HG03457 (cell line): ENCODE results near the gene DPP7.
"Not testable (repeated sequence)": the region's sequence is repeated elsewhere in the genome, so short reads cannot be mapped to it uniquely, and the experiment has no call there.

Source experiments
- ATAC-seq: cut with Tn5 transposase; IDR thresholded peaks from one replicate; pipeline ENCODE4 v1.9.1; 2021; ENCODE audit warnings: moderate number of reproducible peaks; ENCODE audit not compliant: unreplicated experiment

Gene DPP7

DNA sequence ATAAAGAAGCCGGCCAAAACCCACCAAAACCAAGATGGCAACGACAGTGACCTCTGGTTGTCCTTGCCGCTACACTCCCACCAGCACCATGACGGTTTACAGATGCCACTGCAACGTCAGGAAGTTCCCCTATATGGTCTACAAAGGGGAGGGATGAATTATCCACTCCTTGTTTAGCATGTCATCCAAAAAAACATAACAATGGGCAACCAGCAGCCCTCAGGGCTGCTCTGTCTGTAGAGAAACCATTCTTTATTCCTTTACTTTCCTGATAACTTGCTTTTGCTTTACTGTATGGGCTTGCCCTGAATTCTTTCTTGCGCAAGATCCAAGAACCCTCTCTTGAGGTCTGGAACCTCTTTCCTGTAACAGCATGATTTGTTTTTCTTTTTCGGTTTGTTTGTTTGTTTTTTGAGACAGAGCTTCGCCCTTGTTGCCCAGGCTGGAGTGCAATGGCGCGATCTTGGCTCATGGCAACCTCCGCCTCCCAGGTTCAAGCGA is 39.2 kb downstream of the DPP7 start:
- no peak for ATAC-seq

DNA sequence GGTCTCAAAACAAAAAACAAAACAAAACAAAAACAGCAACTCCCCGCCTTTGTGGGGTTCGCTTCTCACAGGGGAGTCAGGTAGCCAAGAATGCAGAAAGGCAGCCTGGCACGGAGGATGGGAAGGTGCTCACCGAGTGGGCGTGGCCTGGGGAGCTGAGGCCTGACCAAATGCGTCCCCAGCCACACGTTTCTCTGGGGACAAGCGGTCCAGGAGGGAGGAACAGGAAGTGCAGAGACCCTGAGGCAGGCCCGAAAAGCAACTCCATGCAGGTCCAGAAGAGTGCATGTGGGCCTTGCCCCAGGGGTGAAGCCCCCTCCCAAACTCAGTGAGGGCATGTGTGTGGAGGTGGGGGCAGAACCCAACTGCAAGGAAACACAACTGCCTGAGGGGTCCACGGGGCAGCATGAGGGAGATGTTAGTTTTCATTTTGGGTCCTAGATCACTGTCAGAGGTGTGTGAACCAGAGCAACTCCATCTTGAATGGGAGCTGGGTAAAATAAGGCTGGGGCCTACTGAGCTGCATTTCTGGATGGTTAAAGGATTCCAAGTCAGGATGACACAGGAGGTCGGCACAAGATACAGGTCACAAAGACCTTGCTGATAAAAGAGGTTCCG is 39.8 kb downstream of the DPP7 start:
- ATAC-seq, result no peak

- no peak for ATAC-seq
These were observed 40.5 kb downstream of the DPP7 start for GRCh38 chr9:137073992-137074399.

GRCh38 chr9:137071282-137071681 is 43.3 kb downstream of the DPP7 start:
- no peak for ATAC-seq

DNA sequence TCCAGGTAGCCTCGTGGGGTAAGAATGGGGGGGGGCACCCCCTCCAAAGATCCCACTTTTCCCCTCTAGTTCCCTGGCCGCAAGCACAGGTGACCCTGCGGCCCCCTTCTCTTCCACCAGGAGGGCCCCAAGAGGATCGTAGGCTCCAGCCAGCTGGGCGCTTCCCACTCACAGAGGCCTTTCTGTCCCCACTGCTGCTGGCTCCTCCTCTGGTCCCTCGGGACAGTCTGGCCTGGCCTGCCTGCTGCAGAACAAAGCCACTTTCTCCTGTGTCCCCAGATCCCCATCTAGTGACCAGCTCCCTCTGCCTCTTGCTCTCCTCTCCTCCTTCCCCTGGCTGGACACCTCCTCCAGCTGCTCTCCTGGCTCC is 43.6 kb downstream of the DPP7 start:
- no peak for ATAC-seq

GRCh38 chr9:137070201-137070905 is 44.2 kb downstream of the DPP7 start, which contains the start of gene SAPCD2:
Gene SAPCD2, minus strand, starts transcription at chr9:137070557. Its CDS starts 97 bp downstream, at chr9:137070460.
- ATAC-seq, result no peak

DNA sequence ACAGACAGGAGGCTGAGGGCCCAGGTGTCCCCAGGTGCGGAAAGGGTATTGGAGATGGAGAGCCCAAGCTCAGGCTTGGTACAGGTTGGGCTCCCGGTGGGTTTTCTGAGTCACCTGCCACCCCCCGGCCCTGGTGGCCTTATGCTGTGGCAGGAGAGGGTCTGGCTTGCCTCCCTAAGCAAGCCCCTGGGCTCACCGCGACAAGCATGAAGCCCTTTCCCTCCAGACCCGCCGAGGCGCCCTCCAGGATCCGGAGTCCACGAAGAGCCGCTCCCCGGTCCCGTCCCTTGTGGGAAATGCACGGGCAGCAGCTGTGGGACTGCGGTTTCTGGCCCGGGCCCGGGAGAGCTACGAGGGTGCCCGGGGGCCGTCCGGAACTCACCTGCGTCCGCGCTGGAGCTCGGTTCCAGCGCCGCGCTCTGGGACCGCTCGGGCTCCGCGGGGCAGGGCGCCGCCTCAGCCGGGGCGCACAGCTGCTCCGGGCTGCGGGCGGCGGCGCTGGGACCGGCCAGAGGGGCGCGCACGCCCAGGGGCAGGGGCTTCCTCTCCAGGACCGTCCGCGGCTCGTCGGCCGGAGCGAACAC is 44.9 kb downstream of the DPP7 start:
- no peak for ATAC-seq

DNA sequence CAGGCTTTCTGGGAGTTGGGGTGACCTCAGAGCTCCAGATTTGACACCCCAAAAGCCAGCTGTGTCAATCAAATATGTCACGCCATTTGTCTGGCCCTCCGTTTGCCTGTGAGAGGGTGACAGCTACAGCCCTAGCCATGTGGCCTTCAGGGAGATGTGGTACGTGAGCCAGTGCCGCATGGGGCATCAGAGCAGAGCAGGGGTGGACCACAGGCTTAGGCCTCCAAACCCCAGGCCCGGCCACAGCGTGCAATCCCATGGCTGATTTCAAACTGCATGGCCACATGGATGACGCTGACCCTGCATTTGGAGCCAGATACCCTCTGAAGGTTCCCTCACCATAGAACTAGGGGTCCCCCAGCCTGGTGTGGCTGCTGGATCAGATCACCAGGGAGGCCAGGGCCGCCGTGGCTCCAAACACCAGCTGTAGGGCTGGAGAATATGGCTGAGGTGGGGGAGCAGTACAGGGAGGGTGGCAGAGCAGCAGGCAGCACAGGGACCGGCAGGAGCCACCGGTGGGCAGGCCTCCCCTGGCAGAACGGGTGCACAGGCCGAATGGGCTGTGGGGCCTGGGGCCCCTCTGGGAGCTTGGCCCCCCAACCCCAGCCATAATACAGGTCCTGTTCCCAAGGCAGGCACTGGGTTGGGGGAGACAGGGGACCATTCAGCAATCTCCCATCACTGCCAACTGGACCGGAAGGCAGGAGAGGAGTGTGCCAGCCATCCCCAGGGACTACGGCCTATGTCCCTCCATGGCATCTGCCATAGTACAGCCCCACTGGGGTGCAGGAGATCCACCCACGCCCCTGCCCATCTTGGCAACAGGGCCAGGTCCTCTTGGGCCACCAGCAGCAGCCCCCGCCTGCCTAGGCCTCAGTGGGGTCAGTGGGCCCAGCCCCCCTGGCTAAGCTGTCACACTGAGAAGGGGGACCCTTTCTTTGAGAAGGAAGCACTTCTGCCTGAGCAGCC is 45.7 kb downstream of the DPP7 start:
- ATAC-seq, result no peak

DNA sequence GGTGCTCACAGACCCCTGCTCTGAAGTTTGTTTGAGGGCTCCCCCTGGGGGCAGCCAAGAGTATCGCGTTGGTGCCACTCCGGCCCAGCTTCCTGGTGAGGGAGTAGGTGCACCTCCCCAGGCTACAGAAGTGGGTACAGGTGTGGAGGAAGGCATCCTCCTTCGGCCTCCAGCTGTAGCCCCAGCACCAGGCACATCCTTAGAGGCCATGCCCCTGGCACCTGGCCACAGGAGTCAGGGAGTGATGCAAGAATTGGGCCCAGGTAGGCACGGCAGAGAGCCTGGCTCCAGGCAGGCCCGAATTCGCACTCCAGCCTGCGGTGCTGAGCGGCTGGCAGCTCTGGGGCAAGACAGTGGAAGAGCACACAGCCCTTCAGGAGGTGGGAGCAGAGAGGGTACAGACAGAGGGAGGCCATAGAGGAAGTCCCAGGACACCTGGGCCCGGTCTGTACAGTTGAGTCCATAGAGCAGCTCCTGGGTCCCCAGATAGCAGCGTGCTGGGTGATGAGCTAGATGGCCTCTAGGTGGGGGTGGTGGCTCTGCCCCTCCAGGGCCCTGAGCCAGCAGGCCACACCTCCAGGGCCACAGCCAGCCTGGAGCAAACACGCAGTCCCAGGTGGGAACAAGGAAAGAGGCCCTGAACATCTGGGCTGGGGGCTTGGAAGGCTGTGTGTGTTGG is 46.5 kb downstream of the DPP7 start:
- no peak for ATAC-seq

DNA sequence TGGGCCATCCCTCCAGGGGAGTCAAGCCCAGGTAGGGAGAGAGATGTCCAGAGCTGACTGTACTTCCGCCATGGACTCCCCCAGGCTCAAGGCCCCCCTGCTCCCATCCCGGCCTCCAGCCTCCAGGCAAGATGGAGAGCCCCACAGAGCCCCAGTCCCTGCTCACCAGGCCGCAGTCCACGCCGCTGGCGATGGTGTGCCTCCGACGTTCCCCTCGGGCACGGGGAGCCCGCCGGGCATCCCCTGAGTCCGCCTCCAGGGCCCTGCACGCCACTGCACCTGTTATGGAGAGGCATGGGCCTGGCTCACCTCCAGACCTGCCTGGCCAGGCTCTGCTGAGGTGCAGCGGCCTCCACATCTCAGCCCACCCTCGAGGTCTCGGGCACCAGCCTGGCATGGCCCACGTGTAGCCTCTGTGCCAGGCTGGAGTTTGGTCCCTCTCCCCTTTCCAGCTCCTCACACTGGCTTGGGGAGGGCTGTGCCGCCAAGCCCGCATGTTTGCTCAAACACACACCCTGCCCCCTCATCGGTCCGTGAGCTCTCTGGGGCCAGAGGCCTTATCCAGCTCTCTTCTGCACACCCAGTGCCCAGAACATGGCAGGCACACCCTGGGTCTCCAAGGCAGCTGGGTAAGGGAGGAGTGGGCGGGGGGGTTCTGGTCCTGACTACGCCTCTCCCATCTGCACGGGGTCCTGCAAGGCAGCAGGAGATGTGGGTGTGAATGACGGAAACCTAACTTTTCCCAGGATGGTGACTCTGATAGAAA is 48.3 kb downstream of the DPP7 start:
- ATAC-seq, result no peak

GRCh38 chr9:137065336-137065967 is 49.1 kb downstream of the DPP7 start:
- no peak for ATAC-seq

DNA sequence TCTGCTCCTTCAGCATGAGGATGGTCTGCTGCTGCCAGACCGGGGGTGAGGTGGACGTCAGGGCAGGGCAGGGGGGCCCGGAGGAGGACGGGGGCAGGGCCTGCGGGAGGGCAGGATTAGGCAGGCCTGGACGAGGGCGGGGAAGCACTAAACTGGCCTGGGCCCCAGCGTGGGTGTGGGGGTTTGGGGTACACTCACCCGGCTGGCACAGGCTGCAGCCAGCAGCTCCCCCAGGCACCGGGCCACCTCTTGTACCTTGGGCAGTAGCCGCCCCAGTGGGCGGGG is 49.7 kb downstream of the DPP7 start:
- no peak for ATAC-seq

GRCh38 chr9:137064027-137064879 is 50.3 kb downstream of the DPP7 start:
- ATAC-seq, result no peak

- no peak for ATAC-seq
These were observed 51.1 kb downstream of the DPP7 start for GRCh38 chr9:137063311-137064026.

DNA sequence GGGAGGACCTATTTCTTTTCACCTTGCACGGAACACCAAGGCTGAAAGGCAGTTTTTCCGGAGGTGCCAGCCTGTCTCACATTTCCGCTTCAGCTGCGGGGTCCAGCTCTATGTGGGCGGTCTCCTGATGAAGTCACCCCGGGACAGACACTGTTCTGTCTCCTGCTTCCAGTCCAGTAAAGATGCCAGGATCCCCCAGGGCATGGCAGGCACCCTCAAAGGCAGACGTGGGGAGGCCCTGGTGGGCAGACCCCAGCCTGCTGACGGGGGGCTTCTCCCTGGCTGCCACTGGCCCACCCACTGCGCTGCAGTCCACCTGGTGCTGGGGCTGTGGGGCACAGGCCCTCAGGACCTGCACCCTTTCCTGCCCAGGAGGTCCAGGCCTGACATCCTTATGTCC is 51.7 kb downstream of the DPP7 start:
- ATAC-seq, result not testable (repeated sequence)

DNA sequence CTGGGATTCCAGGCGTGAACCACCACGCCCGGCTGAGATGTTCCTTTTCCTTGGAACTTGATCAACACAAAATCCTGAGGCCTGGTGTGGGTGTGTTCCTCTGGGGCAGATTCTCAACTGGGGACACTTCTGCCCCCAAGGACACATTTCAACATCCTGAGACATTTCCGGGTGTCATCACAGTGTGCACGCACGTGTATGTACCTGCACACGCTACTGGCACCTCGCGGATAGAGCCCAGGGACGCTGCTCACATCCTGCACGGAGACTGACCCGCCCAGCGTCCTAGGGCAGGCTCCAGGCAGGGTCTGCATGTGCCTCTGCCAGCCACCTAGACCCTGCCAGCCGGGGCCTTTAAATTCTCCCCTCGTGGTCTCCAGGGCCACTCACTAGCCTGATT is 52.1 kb downstream of the DPP7 start:
- no peak for ATAC-seq
